ENCODE data around the gene MMP15.
A peak's percentile ranks its signal among the peaks of the same experiment; 100 is the strongest.

The MMP15 gene

GRCh38 chr16:58026705-58027160 lies 1.2 kb downstream of the MMP15 start:
- DNase-seq (ENCODE audit: low read depth) = no peak
- TF ChIP-seq, protein P1, sequence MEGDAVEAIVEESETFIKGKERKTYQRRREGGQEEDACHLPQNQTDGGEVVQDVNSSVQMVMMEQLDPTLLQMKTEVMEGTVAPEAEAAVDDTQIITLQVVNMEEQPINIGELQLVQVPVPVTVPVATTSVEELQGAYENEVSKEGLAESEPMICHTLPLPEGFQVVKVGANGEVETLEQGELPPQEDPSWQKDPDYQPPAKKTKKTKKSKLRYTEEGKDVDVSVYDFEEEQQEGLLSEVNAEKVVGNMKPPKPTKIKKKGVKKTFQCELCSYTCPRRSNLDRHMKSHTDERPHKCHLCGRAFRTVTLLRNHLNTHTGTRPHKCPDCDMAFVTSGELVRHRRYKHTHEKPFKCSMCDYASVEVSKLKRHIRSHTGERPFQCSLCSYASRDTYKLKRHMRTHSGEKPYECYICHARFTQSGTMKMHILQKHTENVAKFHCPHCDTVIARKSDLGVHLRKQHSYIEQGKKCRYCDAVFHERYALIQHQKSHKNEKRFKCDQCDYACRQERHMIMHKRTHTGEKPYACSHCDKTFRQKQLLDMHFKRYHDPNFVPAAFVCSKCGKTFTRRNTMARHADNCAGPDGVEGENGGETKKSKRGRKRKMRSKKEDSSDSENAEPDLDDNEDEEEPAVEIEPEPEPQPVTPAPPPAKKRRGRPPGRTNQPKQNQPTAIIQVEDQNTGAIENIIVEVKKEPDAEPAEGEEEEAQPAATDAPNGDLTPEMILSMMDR (conservative IDR thresholded peaks at IDR 0.05; ENCODE audit: low read depth, low read length) = no peak
- H3K4me3 ChIP-seq (ENCODE audit: low read length) = peak overlapping the region; percentile 62

DNA sequence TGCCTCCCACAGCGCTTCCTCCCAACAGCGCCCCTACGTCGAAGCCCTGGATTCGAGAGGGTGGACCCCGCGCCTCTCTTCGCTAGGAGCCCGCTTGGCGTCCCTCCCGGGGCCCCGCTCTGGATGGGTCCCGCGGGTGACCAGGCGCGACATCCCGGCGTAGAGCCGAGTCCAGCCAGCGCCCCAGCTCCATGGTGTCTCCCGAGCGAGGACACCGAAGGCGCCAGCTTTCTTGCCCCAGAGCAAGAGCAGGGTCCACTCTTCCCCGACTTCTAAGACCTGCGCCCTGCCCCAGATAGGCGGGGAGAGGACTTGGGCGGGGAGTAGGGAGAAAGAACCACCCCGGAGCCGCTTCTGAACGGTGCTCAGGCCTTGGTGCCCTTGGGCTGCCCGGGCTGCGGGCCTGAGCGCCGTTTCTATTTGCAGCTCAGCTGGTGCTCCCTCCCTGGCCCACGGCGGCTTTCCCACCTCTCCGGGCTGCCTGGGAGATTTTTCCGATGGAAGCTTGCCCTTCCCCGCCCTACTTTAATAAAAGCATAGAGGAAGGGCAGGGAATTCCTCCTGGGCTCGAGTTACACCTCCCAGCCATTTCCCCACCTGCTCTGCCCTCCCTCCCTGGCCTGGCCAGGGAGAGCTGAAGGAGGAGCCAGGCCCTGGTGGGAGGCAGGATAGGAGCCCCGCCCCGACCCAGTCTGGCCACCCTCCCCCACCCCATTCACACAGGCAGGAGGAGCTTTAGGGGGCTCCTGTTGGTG lies 1.8 kb downstream of the MMP15 start:
- H3K4me3 ChIP-seq (ENCODE audit: low read length) = peak overlapping the region; percentile 62
- TF ChIP-seq, protein P1 (conservative IDR thresholded peaks at IDR 0.05; ENCODE audit: low read depth, low read length) = no peak
- no peak for DNase-seq (ENCODE audit: low read depth)

- DNase-seq (ENCODE audit: low read depth) = no peak
- no peak overlapping the region for H3K4me3 ChIP-seq (ENCODE audit: low read length)
- TF ChIP-seq, protein P1 (conservative IDR thresholded peaks at IDR 0.05; ENCODE audit: low read depth, low read length) = no peak
These were observed 2.4 kb downstream of the MMP15 start for GRCh38 chr16:58027916-58028455.

DNA sequence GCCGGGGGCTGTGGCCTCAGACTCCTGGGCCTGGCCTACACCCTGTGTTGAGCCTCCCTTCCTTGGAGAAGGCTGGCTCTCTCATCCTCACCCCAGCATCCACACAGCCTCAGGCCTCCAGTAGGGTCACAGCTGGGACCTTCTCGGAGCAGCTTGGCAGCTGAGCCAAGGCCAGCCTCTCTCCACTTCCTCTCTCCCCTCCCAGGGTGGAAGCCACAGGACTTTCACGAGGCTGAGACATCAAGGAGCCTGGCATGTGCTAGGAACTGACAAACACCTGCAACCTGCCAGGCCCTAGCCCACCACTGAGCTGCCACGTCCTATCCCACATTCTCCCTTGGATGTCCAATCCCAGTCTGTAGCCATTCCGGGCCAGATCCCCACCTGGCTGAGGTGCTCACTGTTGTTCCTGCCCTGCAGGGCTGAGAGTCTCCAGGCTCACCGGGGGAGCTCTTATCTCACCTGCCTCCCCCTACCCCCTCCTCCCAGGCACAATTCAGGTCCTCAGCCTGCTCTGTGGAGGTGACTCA lies 3.1 kb downstream of the MMP15 start:
- TF ChIP-seq, protein P1 (conservative IDR thresholded peaks at IDR 0.05; ENCODE audit: low read depth, low read length) = no peak

GRCh38 chr16:58029410-58029809 lies 3.9 kb downstream of the MMP15 start:
- TF ChIP-seq, protein P1 (conservative IDR thresholded peaks at IDR 0.05; ENCODE audit: low read depth, low read length) = no peak
- DNase-seq (ENCODE audit: low read depth) = no peak
- H3K4me3 ChIP-seq (ENCODE audit: low read length) = no peak overlapping the region

More for the DNA sequence above, 3.1 kb downstream of the MMP15 start:
- H3K4me3 ChIP-seq (ENCODE audit: low read length) = no peak overlapping the region
- DNase-seq (ENCODE audit: low read depth) = no peak

- TF ChIP-seq, protein P1 (conservative IDR thresholded peaks at IDR 0.05; ENCODE audit: low read depth, low read length) = no peak
- DNase-seq (ENCODE audit: low read depth) = no peak
- no peak overlapping the region for H3K4me3 ChIP-seq (ENCODE audit: low read length)
These were observed 4.7 kb downstream of the MMP15 start for GRCh38 chr16:58030136-58030840.

Measured in retinal pigment epithelial cell (primary cell).